CD4-positive, alpha-beta T cell treated with Interleukin-12 subunit alpha and Interleukin-12 subunit beta, for 1 hour (primary cell): ENCODE results near the gene NPHS1.
"Not testable (repeated sequence)": the region's sequence is repeated elsewhere in the genome, so short reads cannot be mapped to it uniquely, and the experiment has no call there.

Experiments used
- DNase-seq: peaks from one replicate; pipeline ENCODE4 v3.0.0-alpha.2; 2020

Gene NPHS1

DNA sequence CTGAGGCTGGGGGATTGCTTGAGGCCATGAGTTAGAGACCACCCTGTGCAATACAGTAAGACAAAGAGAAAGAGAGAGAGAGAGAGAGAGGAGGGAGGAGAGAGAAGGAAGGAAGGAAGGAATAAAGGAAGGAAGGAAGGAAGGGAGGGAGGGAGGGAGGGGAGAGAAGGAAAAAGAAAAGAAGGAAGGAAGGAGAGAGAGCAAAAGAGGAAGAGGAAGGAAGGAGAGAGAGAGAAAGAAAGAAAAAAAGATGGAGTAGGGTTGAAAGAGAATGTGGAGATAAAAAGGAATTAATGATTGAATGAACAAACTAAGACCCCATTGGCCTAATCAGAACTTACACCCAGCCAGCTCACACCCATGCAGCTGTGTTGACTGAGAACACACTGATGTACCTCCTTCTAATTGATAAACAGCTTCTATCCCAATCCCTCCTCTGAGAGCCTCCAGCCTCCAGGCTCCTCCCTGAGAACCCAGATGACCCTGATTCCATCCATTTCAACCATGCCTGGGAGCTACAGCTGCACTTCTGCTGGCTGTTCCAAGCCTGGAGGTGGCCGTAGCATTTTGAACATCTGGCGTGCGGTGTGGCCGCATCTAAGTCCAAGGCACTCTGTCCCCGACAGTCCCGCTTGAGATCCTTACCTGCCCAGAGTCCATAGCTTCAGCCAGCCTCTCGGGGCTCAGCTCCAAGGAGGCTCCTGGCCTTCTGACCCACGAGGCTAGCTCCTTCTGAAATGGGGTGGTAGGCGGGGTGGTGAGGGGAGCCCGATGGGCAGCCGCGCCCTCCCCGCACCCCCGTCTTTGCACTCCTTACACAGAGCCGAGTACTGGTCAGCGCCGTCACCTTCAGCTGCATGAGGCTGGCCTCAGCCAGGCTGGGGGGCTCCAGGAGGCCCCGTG lies 40.7 kb downstream of the NPHS1 start:
- DNase-seq: no peak

DNA sequence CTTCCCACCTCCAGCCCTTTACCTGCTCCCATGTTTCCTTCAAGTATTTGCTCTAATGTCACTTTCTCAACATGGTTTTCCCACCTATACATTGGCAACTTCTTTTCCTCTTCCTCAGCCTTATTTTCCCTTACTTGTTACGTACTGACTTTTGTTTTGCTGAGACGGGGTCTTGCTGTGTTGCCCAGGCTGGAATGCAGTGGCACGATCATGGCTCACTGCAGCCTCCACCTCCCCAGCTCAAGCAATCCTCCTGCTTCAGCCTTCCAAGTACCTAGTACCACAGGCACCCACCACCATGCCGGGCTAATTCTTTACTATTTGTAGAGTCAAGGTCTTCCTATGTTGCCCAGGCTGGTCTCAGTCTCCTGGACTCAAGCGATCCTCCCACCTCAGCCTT lies 44.7 kb downstream of the NPHS1 start:
- no peak for DNase-seq

DNA sequence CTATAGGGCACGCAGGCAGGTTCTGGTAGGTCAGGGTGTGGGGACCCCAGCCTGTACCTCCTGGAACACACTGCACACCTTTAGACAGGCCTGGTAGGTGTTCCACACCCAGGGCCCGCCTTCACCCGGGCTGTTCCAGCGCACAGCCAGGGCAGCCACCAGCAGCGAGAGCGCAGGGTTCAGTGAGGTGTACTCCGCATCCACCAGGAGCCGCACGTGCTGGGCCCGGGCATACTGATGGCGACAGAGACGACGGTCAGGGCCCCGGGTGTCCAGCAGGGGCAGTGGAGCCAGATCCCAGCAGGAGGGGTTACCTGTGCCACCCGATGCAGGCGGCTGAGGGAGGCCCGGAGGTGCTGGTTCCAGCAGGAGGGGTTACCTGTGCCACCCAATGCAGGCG lies 45.7 kb downstream of the NPHS1 start:
- DNase-seq: no peak

DNA sequence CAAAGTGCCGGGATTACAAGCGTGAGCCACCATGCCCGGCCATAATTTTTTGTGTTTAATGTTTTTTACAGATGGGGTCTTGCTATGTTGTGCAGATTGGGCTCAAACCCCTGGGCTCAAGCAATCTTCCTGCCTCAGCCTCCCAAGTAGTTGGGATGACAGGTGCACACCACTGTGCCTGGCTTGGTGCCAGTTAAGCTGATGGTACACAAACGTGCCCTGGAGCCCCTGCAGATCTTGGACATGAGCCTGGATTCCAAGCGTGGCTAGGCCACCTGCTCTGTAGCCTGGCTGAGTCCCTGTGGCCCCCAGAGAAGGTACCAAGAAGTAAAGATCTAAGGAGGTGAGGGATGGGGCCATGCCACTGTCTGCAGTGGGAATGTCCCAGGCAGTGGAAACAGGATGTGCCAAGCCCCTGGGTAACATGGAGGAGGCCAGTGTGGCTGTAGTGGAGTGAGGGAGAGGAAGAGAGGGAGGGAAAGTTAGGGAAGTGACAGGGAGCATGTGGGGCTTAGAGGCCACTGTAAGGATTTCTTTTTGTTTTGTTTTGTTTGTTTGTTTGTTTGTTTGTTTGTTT lies 46.7 kb downstream of the NPHS1 start:
- no peak for DNase-seq

DNA sequence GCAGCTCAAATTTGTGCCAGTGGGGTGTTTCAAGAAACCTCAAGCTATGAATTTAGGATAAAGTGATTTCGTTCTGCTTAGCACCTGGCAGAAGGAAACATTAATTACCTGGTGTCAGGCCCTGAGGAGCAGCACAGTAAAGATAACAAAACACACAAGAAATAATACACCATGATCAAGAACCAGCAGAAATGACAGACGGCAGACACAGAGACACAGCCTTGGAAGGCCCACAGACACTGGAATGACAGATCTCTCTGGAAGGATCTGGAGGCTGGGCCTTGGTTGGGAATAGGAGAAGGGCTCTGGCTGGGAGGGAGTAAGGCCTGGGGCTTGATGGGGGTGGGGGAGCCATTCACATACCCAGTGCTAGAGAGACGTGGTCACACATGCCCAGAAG lies 50.5 kb downstream of the NPHS1 start:
- DNase-seq: no peak

DNA sequence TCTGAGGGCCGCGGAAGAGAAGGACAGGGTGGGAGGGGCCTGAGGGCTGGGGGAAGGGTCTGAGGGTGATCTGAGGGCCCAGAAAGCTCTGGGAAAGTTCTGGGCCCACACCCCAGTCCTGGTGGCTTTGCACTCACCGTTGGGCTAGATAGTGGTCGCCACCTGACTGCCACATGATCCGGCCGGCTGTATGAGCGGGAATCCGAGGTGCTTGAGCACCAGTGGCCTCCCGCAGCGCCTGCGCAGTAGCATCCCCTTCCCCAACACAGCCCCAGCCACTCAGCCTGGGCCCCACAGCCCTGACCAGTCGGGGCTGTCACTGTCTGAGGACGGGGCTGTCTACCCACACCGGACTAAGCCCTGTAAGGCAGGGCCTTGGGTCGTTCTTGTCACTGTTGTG lies 54.6 kb downstream of the NPHS1 start:
- no peak for DNase-seq

DNA sequence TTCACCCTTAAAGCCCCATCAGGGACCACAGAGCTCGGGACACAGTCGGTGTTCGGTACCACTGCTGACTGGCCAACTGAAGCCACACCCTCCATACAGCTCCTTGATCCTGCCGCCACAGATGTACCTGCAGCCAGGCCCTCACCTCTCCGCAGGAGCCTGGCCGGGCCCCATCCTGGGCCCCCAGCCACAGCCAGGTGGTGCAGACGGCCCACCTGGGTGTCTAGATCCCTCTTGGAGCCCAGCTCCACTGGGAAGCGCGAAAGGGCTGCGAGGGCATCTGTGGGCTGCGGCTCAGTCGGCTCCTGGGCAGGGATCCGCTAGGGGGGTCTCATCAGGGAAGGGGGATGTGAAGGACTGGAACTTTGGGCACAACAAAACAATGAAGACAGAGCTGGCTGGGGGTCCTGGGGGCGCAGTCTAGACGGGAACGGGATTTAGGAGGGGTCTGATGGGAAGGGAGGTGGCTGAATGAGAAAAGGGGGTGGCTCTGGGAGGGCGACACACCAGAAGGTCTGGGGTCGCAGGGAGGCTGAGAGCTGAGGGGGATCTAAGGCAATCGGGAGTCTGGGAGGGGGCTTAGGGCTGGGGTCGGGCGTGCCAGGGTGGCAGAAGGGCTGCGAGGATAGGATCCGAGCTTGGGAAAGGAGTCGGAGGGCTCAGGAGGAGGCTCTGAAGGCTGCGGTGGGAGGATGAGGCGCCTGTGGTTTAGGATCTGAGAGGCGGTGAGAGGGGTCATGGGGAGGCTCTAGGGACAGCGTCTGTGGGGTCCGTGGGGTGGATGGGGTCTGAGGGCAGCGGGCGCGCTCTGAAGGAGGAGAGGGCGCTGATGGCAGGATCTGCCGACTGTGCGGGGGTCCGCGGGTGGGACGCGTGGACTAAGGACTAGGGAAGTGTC lies 55.4 kb downstream of the NPHS1 start:
- no peak for DNase-seq

DNA sequence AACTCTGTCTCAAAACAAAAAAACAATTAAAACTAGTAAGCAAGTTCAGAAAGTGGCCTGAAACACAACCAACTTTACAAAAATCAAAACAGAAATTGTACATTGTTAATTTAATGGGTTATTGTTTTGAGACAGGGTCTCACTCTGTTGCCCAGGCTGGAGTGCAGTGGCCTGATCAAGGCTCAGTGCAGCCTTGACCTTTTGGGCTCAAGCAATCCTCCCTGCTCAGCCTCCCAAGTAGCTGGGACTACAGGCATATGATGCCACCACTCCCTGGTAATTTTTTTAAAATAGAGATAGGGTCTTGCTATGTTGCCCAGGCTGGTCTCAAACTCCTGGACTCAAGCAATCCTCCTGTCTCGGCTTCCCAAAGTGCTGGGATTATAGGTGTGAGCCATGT lies 56.7 kb downstream of the NPHS1 start:
- not testable (repeated sequence) for DNase-seq

DNA sequence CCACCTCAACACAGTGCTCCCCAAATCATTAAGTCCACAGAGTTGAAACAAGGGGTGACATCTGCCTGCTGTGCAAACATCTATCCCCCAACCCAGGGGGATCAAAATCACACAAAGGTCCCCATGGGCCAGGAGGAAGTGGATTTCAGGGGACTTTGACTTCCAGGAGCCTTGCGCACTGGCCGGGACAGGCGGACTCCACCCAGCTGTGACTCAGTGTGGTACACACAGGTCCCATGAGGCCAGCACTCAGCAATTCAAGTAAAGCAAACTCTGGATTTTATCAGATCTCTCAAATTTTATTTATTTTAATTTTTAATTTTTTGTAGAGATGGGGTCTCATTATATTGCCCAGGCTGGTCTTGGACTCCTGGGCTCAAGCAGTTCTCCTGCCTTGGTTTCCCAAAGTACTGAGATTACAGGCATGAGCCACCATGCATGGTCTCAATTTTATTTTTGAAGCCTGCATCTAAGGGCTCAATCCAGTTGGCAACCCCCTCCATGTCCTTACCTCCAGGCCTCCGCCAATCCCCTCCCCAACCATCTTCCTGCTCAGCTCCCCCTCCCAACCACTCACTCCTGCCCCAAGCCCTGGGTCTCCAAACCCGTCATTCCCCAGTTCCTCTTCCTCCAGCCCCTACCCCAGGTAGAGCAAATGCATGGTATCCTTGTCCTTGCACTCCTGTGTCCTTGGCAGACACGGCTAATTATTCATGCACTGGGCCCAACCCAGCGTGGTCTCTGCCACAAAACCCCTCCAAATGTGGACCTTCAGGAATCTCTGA lies 58.7 kb downstream of the NPHS1 start:
- DNase-seq: no peak

DNA sequence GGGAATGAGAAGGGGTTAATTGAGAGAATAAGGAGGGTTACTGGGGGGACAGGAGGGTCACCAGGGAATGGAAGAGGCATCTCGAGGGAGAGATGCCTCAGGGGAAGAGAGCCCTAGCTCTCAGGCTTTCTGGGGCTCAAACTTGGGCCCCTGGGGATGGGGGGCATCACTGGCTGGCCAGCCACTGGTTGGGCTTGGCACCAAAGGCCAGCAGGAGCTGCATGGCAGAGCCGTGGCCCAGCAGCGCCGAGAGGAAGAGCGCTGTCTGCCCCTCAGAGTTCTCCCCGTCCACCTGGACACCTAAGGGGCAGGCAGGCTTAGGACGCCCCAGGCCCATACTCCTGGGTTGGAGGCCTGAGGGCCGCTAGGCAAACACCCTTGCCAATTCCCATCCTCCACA lies 59.4 kb downstream of the NPHS1 start:
- no peak for DNase-seq

DNA sequence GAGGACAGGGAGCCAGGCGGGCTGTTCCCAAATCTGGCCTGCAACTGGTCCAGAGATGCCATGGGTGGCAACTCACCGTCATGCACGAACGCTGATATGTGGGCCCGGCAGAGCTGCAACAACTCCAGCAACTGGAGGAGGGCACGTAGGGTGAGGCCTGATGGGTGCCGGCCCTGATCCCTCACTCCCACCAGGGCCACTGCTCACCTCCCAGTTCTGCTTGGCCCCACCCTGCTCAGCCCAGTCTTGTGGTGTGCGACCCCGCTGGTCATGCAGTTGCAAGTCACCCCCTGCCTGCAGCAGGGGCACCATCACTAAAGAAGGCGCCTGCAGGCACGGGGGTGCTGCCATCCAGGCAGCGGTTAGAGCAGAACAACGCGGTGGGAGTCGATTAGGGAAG lies 60.0 kb downstream of the NPHS1 start:
- DNase-seq: no peak

DNA sequence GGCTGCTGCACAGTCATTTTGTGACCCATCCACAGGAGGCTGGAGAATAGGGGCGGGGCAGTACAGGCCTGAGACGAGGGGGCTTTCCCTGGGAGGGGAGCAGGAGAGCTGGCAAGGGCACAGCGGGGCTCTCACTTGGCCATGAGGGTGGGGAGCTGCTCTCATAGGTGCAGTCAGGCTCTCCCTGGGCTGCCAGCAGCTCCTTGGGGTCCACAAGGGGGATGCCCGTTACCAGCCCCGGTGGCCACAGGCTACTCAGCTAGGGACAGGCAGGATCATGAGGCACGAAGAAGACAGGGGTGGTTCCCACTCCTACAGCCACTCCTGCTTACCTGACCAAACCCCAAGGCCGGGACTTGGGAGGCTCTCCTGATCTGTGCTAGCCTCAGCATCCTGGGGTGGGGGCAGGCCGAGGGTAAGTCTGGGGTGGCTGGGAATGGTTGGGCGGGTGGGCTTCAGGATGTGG lies 60.5 kb downstream of the NPHS1 start:
- no peak for DNase-seq

DNA sequence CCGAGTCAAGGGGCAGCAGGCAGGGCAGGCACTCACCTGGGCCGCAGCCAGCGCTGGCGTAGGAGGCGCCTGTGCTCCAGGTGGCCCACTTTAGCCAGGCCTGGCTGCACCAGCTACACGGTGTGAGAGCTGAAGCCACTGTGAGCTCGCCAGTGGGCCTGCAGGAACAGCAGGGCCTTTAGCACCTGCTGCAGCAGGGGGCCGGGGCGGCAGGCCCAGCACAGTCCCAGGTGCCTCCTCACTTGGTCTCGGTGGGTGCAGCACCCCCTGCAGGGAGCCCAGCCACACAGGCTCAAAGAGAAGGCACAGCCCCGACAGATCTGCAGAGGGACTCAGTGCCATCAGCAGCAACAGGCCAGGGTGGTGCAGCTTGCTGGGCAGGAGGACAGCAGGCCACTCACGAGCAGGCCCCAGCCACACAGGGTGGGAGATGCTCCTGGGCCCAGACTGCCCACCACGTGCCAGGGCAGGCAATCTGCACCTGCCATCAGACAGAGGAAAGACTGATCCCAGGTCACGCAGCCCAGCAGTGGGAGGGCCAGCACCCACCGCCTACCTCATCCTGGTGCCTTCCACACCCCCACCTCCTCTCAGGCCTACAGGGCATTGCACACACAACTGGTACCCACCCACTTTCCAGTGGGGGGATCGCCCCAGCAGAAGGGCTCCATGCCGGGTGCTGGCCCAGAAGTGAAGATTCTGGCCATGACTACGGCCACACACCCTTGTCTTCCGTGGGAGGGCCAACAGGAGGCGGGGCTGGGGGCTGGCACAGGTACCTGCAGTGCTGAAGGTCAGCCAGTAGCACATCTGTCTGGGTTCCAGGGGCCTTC lies 61.1 kb downstream of the NPHS1 start:
- no peak for DNase-seq

DNA sequence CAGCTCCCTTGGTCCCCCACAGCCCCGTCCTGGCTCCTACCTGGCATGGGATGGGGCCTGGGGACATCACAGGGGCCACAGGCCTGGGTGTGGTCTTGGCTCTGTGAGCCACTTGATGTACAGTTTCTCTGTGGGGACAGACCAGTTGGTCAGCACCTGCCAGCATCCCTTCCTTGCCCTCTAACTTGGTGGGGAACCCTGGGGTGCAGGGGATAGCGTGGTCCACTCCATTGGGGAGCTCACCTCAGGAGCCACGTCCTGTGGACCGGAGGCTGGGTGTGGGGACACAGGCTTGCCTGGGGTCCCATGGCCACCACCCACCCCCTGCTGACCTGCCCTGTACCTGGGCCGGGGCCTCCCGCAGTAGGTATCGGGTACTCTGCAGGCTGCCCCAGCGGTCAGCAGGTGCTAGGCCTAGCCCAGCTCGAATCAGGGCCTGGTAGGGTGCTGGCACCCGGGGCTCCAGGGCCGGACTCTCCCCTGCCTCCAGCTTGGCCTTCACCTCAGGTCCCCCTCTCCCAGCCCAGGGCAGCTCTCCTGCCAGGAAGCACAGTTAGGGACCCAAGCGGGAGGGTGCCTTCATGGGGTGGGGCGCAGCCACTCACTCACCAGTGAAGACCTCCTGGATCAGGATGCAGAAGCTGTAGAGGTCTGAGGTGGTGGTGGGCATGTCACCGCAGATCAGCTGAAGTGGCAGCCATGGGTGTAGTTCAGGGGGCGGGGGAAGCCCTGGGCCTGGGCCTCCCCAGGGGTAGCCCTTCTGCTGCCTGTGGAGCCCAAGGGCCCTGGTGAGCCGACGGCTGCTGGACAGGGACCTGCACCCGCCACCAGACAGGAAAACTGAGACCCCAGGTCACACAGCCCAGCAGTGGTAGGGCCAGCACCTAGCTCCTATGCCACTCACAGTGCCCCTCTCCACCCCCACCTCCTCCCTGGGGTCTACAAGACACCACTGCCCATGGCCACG lies 62.0 kb downstream of the NPHS1 start:
- DNase-seq: no peak

DNA sequence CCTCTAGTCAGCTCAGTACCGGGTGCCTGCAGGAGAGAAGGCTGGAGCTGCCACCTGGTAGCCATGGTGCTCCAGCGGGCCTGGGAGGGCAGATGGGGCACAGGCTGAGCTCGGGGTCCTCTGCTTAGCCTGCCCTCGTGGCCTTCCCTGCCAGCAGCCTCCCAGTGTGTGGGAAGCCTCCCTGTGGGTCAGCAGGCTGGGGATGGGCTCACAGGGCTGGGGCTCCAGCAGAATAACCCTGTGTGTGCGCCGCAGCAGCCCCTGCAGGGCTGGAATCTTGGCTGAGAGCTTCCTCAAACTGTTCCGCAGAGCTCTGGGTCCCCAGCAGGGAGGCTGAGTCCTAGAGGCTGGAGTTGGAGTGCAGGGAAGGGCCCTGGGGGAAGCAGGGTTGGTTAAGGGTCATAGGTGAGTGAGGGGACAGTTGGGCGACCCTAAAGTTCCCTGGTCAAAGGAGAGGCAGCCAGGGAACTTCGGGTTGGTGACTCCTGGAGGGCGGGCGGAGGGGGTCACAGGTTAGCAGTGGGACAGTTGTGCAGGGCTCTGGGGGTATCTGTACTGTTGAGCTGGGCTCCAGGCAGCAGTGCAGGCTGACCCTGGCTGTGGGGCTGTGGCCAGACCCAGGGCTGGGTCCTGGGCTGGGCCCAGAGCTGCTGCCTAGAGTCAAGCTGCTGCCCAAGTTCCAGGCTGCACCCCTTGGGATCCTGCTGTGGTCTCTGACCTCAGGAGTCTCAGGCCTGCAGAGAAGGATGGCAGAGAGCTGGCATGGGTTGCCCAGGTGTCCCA lies 62.9 kb downstream of the NPHS1 start:
- no peak for DNase-seq

DNA sequence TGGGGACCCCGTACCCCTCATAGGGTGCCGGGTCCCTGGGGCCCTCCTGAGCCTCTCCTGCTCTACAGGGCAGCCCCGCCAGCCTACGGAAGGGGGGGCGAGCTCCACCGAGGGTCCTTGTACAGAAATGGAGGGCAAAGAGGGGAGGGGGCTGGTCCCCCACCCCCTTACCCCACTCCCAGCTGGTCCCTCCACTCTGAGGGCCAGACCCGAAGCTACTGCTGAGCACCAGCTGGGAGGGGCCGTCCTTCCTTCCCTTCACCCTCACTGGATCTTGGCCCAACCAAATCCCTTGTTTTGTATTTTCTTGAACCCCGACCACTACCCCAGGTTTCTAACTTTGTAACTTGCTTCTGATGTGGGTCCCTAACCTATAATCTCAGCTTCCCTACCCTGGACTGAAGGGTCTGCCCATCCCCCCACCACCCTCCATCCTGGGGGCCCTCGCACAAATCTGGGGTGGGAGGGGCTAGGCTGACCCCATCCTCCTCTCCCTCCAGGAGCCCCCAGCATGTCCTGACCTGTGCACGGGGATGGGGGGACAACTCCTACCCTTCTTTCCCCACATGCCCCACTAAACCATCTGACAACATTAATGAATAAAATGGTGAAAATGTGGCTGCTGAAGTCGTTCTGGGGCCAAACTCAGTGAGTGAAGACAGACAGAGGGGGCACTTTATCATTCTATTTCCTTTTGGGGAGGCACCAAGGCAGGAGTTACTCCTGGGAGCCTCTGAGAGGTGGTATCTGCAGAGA lies 63.9 kb downstream of the NPHS1 start:
- no peak for DNase-seq

DNA sequence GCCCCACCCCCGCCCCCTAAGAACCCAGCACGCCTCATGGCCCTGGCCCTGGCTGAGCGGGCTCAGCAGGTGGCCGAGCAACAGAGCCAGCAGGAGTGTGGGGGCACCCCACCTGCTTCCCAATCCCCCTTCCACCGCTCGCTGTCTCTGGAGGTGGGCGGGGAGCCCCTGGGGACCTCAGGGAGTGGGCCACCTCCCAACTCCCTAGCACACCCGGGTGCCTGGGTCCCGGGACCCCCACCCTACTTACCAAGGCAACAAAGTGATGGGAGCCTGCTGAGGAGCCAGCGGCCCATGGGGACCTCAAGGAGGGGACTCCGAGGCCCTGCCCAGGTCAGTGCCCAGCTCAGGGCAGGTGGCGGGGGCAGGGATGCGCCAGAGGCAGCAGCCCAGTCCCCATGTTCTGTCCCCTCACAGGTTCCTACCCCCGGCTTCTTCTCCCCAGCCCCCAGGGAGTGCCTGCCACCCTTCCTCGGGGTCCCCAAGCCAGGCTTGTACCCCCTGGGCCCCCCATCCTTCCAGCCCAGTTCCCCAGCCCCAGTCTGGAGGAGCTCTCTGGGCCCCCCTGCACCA lies 65.0 kb downstream of the NPHS1 start:
- DNase-seq: no peak
